H9 (cell line): ENCODE measurements around the gene GATA2. TPM values are rescaled to one million over a fixed set of nuclear protein-coding genes. Genes with fewer than 3 reads are reported as not detected.

ENCODE experiments used
- DNase-seq: peaks from one replicate; pipeline ENCODE4 v3.0.0-alpha.2; 2017
- H2AFZ ChIP-seq: one replicate; pipeline ENCODE4 v1.6.1; 2013; ENCODE audit warnings: mild to moderate bottlenecking, low read length, control low read depth, moderate library complexity
- H2AK5ac ChIP-seq: 2 replicates; pipeline ENCODE4 v1.6.1; 2013; ENCODE audit warnings: low read length, control low read depth, mixed read lengths; ENCODE audit not compliant: insufficient read length
- H2BK120ac ChIP-seq: one replicate; pipeline ENCODE4 v1.6.1; 2013; ENCODE audit warnings: low read depth, mild to moderate bottlenecking, low read length, control low read depth, inconsistent platforms; ENCODE audit not compliant: poor library complexity, severe bottlenecking
- H2BK12ac ChIP-seq: 2 replicates; pipeline ENCODE4 v1.6.1; 2013; ENCODE audit warnings: low read length, control low read depth, mixed read lengths, low read depth; ENCODE audit not compliant: insufficient read length
- H2BK15ac ChIP-seq: 2 replicates; pipeline ENCODE4 v1.6.1; 2013; ENCODE audit warnings: low read depth, low read length, control low read depth
- H2BK20ac ChIP-seq: one replicate; pipeline ENCODE4 v1.6.1; 2013; ENCODE audit warnings: low read depth, mild to moderate bottlenecking, low read length, control low read depth, inconsistent platforms; ENCODE audit not compliant: poor library complexity, severe bottlenecking
- H2BK5ac ChIP-seq: 2 replicates; pipeline ENCODE4 v1.6.1; 2013; ENCODE audit warnings: low read length, control low read depth, mixed read lengths; ENCODE audit not compliant: insufficient read length
- H3K14ac ChIP-seq: 2 replicates; pipeline ENCODE4 v1.6.1; 2013; ENCODE audit warnings: low read length, control low read depth; ENCODE audit not compliant: insufficient read depth
- H3K18ac ChIP-seq: 2 replicates; pipeline ENCODE4 v1.6.1; 2013; ENCODE audit warnings: low read depth, mild to moderate bottlenecking, mixed read lengths, low read length, control low read depth; ENCODE audit not compliant: insufficient read length
- H3K23ac ChIP-seq: 2 replicates; pipeline ENCODE4 v1.6.1; 2013; ENCODE audit warnings: low read length, control low read depth, mixed read lengths, low read depth; ENCODE audit not compliant: insufficient read length
- H3K23me2 ChIP-seq: 2 replicates; pipeline ENCODE4 v1.6.1; 2013; ENCODE audit warnings: low read depth, mild to moderate bottlenecking, mixed read lengths, low read length, control low read depth; ENCODE audit not compliant: insufficient read length, poor library complexity, severe bottlenecking
- H3K27ac ChIP-seq: 2 replicates; pipeline ENCODE4 v1.5.1; 2013; ENCODE audit warnings: low read length, control low read depth, mixed read lengths, low read depth; ENCODE audit not compliant: insufficient read length
- H3K27me3 ChIP-seq: 2 replicates; pipeline ENCODE4 v1.6.1; 2013; ENCODE audit warnings: low read length, control low read depth, inconsistent platforms; ENCODE audit not compliant: insufficient read depth
- H3K4ac ChIP-seq: 2 replicates; pipeline ENCODE4 v1.6.1; 2013; ENCODE audit warnings: low read depth, mild to moderate bottlenecking, control low read depth, inconsistent platforms, low read length, moderate library complexity
- H3K4me1 ChIP-seq: 2 replicates; pipeline ENCODE4 v1.6.1; 2013; ENCODE audit warnings: low read length, control low read depth, inconsistent platforms; ENCODE audit not compliant: insufficient read depth
- H3K4me2 ChIP-seq: 2 replicates; pipeline ENCODE4 v1.6.1; 2013; ENCODE audit warnings: low read length, control low read depth, mixed read lengths; ENCODE audit not compliant: insufficient read length, insufficient read depth
- H3K56ac ChIP-seq: 2 replicates; pipeline ENCODE4 v1.6.1; 2013; ENCODE audit warnings: low read depth, mild to moderate bottlenecking, mixed read lengths, low read length, control low read depth; ENCODE audit not compliant: insufficient read length
- H3K79me1 ChIP-seq: 2 replicates; pipeline ENCODE4 v1.6.1; 2013; ENCODE audit warnings: low read depth, mild to moderate bottlenecking, moderate library complexity, low read length, control low read depth, inconsistent platforms; ENCODE audit not compliant: insufficient read depth, poor library complexity, severe bottlenecking
- H3K79me2 ChIP-seq: 2 replicates; pipeline ENCODE4 v1.6.1; 2013; ENCODE audit warnings: low read length, control low read depth, inconsistent platforms; ENCODE audit not compliant: insufficient read depth
- H3K9ac ChIP-seq: 2 replicates; pipeline ENCODE4 v1.6.1; 2013; ENCODE audit warnings: low read length, control low read depth, mixed read lengths; ENCODE audit not compliant: insufficient read length; ENCODE audit errors: extremely low read depth
- H3K9me3 ChIP-seq: one replicate; pipeline ENCODE4 v1.6.1; 2013; ENCODE audit warnings: low read depth, low read length, inconsistent platforms; ENCODE audit not compliant: control insufficient read depth
- H3T11ph ChIP-seq: one replicate; pipeline ENCODE4 v1.6.1; 2013; ENCODE audit warnings: mild to moderate bottlenecking, low read length, control low read depth, inconsistent platforms
- H4K20me1 ChIP-seq: one replicate; pipeline ENCODE4 v1.6.1; 2013; ENCODE audit not compliant: control insufficient read depth, insufficient read length, insufficient read depth
- H4K5ac ChIP-seq: 2 replicates; pipeline ENCODE4 v1.6.1; 2013; ENCODE audit warnings: low read depth, mild to moderate bottlenecking, mixed read lengths, low read length, control low read depth; ENCODE audit not compliant: insufficient read length
- H4K8ac ChIP-seq: replicated peaks from 2 replicates; pipeline ENCODE4 v1.6.1; 2013; ENCODE audit warnings: low read length, control low read depth, mixed read lengths, low read depth; ENCODE audit not compliant: insufficient read length
- H4K91ac ChIP-seq: 2 replicates; pipeline ENCODE4 v1.6.1; 2013; ENCODE audit warnings: low read depth, mild to moderate bottlenecking, moderate library complexity, mixed read lengths, low read length, control low read depth; ENCODE audit not compliant: insufficient read length
- H3K27ac Mint-ChIP-seq, 3 experiments: 2 replicates in 2 of 3; 3 replicates in 1 of 3; pipeline ENCODE4 v1.8.0; 2020 to 2021; ENCODE audit warnings: mixed read lengths in 3 of 3, mild to moderate bottlenecking in 1 of 3, moderate library complexity in 1 of 3
- H3K27me3 Mint-ChIP-seq: 2 replicates; pipeline ENCODE4 v1.8.0; 2021; ENCODE audit warnings: low read depth, mild to moderate bottlenecking, moderate library complexity, mixed read lengths
- H3K36me3 Mint-ChIP-seq, 3 experiments: 2 replicates in 2 of 3; 3 replicates in 1 of 3; pipeline ENCODE4 v1.8.0; 2020 to 2021; ENCODE audit warnings: low read depth in 3 of 3, mixed read lengths in 3 of 3; ENCODE audit not compliant: insufficient read depth in 1 of 3
- H3K4me1 Mint-ChIP-seq, 2 experiments: 2 replicates each; pipeline ENCODE4 v1.8.0; 2020; ENCODE audit warnings: mixed read lengths in 2 of 2
- H3K4me3 Mint-ChIP-seq, 2 experiments: 2 replicates in 1 of 2; 3 replicates in 1 of 2; pipeline ENCODE4 v1.8.0; 2020 to 2021; ENCODE audit warnings: mild to moderate bottlenecking in 2 of 2, mixed read lengths in 2 of 2, moderate library complexity in 1 of 2
- H3K9me3 Mint-ChIP-seq, 2 experiments: 2 replicates in 1 of 2; 3 replicates in 1 of 2; pipeline ENCODE4 v1.8.0; 2020; ENCODE audit warnings: mild to moderate bottlenecking in 2 of 2, mixed read lengths in 2 of 2, moderate library complexity in 1 of 2
- CTCF ChIP-seq: fragments of 200-600 bp; sonication (generic); conservative IDR thresholded peaks from 3 replicates; pipeline ENCODE4 v1.8.0; 2021; ENCODE audit warnings: antibody characterized with exemption, mild to moderate bottlenecking
- WGBS: extraction: QIAGEN DNeasy Blood & Tissue Kit; methylation state at CpG from one replicate; pipeline ENCODE4 v1.1.7; 2013; ENCODE audit warnings: missing lambda C conversion rate, low lambda C conversion rate, mixed read lengths; ENCODE audit not compliant: insufficient read length; ENCODE audit errors: extremely low coverage; 5-methylcytosine and 5-hydroxymethylcytosine counted together
- total RNA-seq: library from RNA; stranded (reverse); gene quantifications from 2 replicates; pipeline ENCODE4 v1.2.1, GENCODE V29; 2021

The GATA2 gene
- total RNA-seq, 1 experiment from 2014 or later = 1.9 TPM

- no peak for DNase-seq
- H3K4me1 ChIP-seq = no peaks in the 10 kb centered on the region
- H3K27ac ChIP-seq = no peak overlapping the region
- H2BK20ac ChIP-seq = no peak overlapping the region
- Mint-ChIP-seq H3K27me3 (peaks cover 41% of the 10 kb centered on the region), H3K9me3 (peaks cover 9 to 18% of the 10 kb centered on the region in 2 experiments), H3K36me3 (peaks cover 0 to 5% (median 0%) of the 10 kb centered on the region in 3 experiments; a peak in 3 of 7 replicates), H3K4me1 (no peaks in the 10 kb centered on the region), H3K27ac (no peak overlapping the region), H3K4me3 (no peak overlapping the region)
- H4K5ac ChIP-seq = no peak overlapping the region
- H2BK12ac ChIP-seq = no peak overlapping the region
- no peak overlapping the region for H2BK120ac ChIP-seq
- no peak overlapping the region for H2BK5ac ChIP-seq
- TF ChIP-seq CTCF = no peak
- H3K9ac ChIP-seq = no peak overlapping the region
- no peak overlapping the region for H3T11ph ChIP-seq
- no peak overlapping the region for H3K4ac ChIP-seq
- H3K23ac ChIP-seq = no peak overlapping the region
- no peak overlapping the region for H2BK15ac ChIP-seq
- H2AFZ ChIP-seq = no peak overlapping the region
- H2AK5ac ChIP-seq = no peak overlapping the region
- no peaks in the 10 kb centered on the region for H3K79me2 ChIP-seq
- WGBS = no CpG with 5 or more reads among the region's 3 CpGs
- H3K14ac ChIP-seq = no peak overlapping the region
- H3K18ac ChIP-seq = no peak overlapping the region
- no peaks in the 10 kb centered on the region for H3K23me2 ChIP-seq
- no peaks in the 10 kb centered on the region for H4K20me1 ChIP-seq
- no peaks in the 10 kb centered on the region for H3K79me1 ChIP-seq
- H3K9me3 ChIP-seq = no peaks in the 10 kb centered on the region
- no peaks in the 10 kb centered on the region for H3K27me3 ChIP-seq
- no peak overlapping the region for H4K91ac ChIP-seq
- H4K8ac ChIP-seq = no peak overlapping the region
- no peak overlapping the region for H3K56ac ChIP-seq
- no peak overlapping the region for H3K4me2 ChIP-seq
Observed at GRCh38 chr3:128539376-128539775, 46.4 kb upstream of the GATA2 start.
